ENCODE data around the gene PCDH9. TPM values are rescaled to one million over a fixed set of nuclear protein-coding genes. Genes with fewer than 3 reads are reported as not detected.

PCDH9 gene
- total RNA-seq, 4 donors from 2014 or later = 0.37 to 2.4 (median 1.5) TPM

DNA sequence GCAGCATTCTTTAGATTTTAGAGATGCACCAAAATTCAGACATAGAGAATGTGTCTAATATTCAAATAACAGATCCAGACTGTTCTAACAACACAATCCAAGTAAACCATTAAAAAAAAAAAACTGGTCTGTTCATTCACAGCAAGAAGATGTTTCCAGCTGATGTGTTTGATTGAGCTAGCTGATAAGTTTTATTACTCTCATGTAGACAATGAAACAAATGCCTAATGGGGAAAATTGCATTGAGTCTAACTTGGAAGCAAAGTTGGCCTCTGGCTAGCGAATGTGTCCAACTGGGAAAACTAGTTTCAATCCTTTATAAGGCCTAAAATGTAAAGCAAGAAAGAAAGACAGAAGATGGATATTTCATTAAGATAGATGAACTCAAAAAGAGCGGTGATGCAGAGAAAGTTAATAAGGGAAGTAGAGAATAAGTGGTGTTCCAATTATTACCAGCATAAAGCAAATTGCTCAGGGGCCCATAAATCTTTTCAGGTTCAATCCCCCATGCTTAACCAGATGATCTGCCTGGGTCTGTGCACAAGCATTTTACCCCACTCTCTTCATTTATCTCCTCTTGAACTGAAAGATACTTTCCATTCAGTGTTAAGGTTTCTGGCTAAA is 54.2 kb downstream of the PCDH9 start:
- Histone ChIP-seq H3K27me3 (no peaks in the 10 kb centered on the region), H3K4me1 (no peaks in the 10 kb centered on the region), H3K9me3 (no peaks in the 10 kb centered on the region), H3K36me3 (no peaks in the 10 kb centered on the region), H3K4me3 (no peak overlapping the region), H3K27ac (no peak overlapping the region)
- in situ Hi-C loops (cut with MboI; ENCODE audit: low pct_ligation_motif_present in 1 of 4, low pct_unique_long_range_greater_than_20kb in 1 of 4, low sequenced_read_pairs in 3 of 4) = no loop called here
- TF ChIP-seq EP300 (IDR thresholded peaks at IDR 0.05; ENCODE audit: low read depth) = no peak
- TF ChIP-seq POLR2A (IDR thresholded peaks at IDR 0.05) = no peak
- TF ChIP-seq, protein P1, sequence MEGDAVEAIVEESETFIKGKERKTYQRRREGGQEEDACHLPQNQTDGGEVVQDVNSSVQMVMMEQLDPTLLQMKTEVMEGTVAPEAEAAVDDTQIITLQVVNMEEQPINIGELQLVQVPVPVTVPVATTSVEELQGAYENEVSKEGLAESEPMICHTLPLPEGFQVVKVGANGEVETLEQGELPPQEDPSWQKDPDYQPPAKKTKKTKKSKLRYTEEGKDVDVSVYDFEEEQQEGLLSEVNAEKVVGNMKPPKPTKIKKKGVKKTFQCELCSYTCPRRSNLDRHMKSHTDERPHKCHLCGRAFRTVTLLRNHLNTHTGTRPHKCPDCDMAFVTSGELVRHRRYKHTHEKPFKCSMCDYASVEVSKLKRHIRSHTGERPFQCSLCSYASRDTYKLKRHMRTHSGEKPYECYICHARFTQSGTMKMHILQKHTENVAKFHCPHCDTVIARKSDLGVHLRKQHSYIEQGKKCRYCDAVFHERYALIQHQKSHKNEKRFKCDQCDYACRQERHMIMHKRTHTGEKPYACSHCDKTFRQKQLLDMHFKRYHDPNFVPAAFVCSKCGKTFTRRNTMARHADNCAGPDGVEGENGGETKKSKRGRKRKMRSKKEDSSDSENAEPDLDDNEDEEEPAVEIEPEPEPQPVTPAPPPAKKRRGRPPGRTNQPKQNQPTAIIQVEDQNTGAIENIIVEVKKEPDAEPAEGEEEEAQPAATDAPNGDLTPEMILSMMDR (IDR thresholded peaks at IDR 0.05) = no peak
- TF ChIP-seq POLR2AphosphoS5 (IDR thresholded peaks at IDR 0.05) = no peak
- no peak for DNase-seq
- intact Hi-C loops (cut with DNase I; ENCODE audit: low total_unique reads) = no loop called here
- 72 to 87% methylated on average over 2 of the region's 2 CpGs for WGBS, 2 donors (ENCODE audit: low coverage in 1 of 2)

GRCh38 chr13:67168384-67168783 is 61.8 kb downstream of the PCDH9 start:
- in situ Hi-C loops (cut with MboI; ENCODE audit: low pct_ligation_motif_present in 1 of 4, low pct_unique_long_range_greater_than_20kb in 1 of 4, low sequenced_read_pairs in 3 of 4) = no loop called here
- TF ChIP-seq EP300 (IDR thresholded peaks at IDR 0.05; ENCODE audit: low read depth) = no peak
- Histone ChIP-seq H3K9me3 (no peaks in the 10 kb centered on the region), H3K27me3 (no peaks in the 10 kb centered on the region), H3K4me3 (no peak overlapping the region), H3K27ac (no peak overlapping the region), H3K36me3 (no peaks in the 10 kb centered on the region), H3K4me1 (no peaks in the 10 kb centered on the region)
- WGBS, 2 donors (ENCODE audit: low coverage in 1 of 2) = 39 to 45% methylated on average over 2 of the region's 2 CpGs
- intact Hi-C loops (cut with DNase I; ENCODE audit: low total_unique reads) = no loop called here
- DNase-seq = no peak

DNA sequence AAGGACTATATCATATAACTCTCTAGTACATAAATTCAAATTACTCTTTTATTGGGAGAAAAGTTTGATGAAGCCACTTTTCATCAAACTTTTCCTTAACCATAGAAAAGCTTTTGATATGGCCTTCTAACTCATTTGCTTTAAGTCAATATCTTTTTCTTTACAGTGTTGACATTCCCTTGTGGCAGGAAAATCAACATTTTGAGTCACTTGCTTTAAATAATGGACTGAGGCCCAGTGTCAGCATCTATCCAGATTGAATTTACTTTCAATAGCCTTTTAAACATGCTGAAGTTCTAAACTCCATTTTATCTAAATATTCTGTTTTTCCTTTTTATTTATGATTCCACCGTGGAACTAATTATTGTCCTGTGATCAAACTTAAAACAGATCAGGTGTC is 62.7 kb downstream of the PCDH9 start:
- intact Hi-C loops (cut with DNase I; ENCODE audit: low total_unique reads) = no loop called here
- Histone ChIP-seq H3K4me3 (no peak overlapping the region), H3K4me1 (no peaks in the 10 kb centered on the region), H3K27ac (no peak overlapping the region), H3K27me3 (no peaks in the 10 kb centered on the region), H3K9me3 (no peaks in the 10 kb centered on the region), H3K36me3 (no peaks in the 10 kb centered on the region)
- WGBS, 2 donors (ENCODE audit: low coverage in 1 of 2) = 56 to 68% methylated on average over 1 of the region's 1 CpG
- DNase-seq = no peak
- in situ Hi-C loops (cut with MboI; ENCODE audit: low pct_ligation_motif_present in 1 of 4, low pct_unique_long_range_greater_than_20kb in 1 of 4, low sequenced_read_pairs in 3 of 4) = no loop called here
- TF ChIP-seq, protein P1 (IDR thresholded peaks at IDR 0.05) = no peak
- TF ChIP-seq POLR2AphosphoS5 (IDR thresholded peaks at IDR 0.05) (no peak), POLR2A (IDR thresholded peaks at IDR 0.05) (no peak), EP300 (IDR thresholded peaks at IDR 0.05; ENCODE audit: low read depth) (no peak)

- no peaks in the 10 kb centered on the region for H3K4me1 ChIP-seq
- H3K27me3 ChIP-seq = no peaks in the 10 kb centered on the region
- in situ Hi-C loops (cut with MboI; ENCODE audit: low pct_ligation_motif_present in 1 of 4, low pct_unique_long_range_greater_than_20kb in 1 of 4, low sequenced_read_pairs in 3 of 4) (no loop called here), intact Hi-C loops (cut with DNase I; ENCODE audit: low total_unique reads) (no loop called here)
- TF ChIP-seq POLR2AphosphoS5 (IDR thresholded peaks at IDR 0.05) (no peak), POLR2A (IDR thresholded peaks at IDR 0.05) (no peak), EP300 (IDR thresholded peaks at IDR 0.05; ENCODE audit: low read depth) (no peak)
- TF ChIP-seq, protein P1 (IDR thresholded peaks at IDR 0.05) = no peak
- H3K4me3 ChIP-seq = no peak overlapping the region
- WGBS, 2 donors (ENCODE audit: low coverage in 1 of 2) = 77 to 89% methylated on average over 2 to 3 of the region's 3 CpGs
- no peaks in the 10 kb centered on the region for H3K36me3 ChIP-seq
- no peaks in the 10 kb centered on the region for H3K9me3 ChIP-seq
- no peak for DNase-seq
- H3K27ac ChIP-seq = no peak overlapping the region
Observed at GRCh38 chr13:67161176-67161575, 69.0 kb downstream of the PCDH9 start.

GRCh38 chr13:67158903-67159302 is 71.2 kb downstream of the PCDH9 start:
- Histone ChIP-seq H3K4me1 (no peaks in the 10 kb centered on the region), H3K27me3 (no peaks in the 10 kb centered on the region), H3K4me3 (no peak overlapping the region), H3K9me3 (no peaks in the 10 kb centered on the region), H3K36me3 (no peaks in the 10 kb centered on the region), H3K27ac (no peak overlapping the region)
- no peak for DNase-seq
- in situ Hi-C loops (cut with MboI; ENCODE audit: low pct_ligation_motif_present in 1 of 4, low pct_unique_long_range_greater_than_20kb in 1 of 4, low sequenced_read_pairs in 3 of 4) = no loop called here
- WGBS, 2 donors (ENCODE audit: low coverage in 1 of 2) = 76 to 79% methylated on average over 4 to 5 of the region's 5 CpGs
- intact Hi-C loops (cut with DNase I; ENCODE audit: low total_unique reads) = no loop called here
- TF ChIP-seq POLR2AphosphoS5 (IDR thresholded peaks at IDR 0.05) (no peak), POLR2A (IDR thresholded peaks at IDR 0.05) (no peak), EP300 (IDR thresholded peaks at IDR 0.05; ENCODE audit: low read depth) (no peak)
- TF ChIP-seq, protein P1 (IDR thresholded peaks at IDR 0.05) = no peak
